Activated CD8-positive, alpha-beta memory T cell treated with anti-CD3 and anti-CD28 coated beads, Interleukin-2, amount 10 ng/mL, durations not matched to agents 7 days and 5 days (primary cell): Measurements from ENCODE around the gene CMTR1. TPM values are rescaled to one million over a fixed set of nuclear protein-coding genes. Genes with fewer than 3 reads are reported as not detected.
A peak's percentile ranks its signal among the peaks of the same experiment; 100 is the strongest.

Experiments used
- ATAC-seq: fragments of 150-1000 bp; cut with Tn5 transposase; one replicate; pipeline ENCODE4 v1.10.0; 2021; ENCODE audit warnings: moderate library complexity
- CTCF ChIA-PET: fragments of 350-600 bp; sonication (Branson Sonifier 250); formaldehyde crosslinking; loops from one replicate; lab custom pipeline; 2021; ENCODE audit warnings: antibody characterized with exemption; lab: Charles Lee
- DNase-seq: peaks from one replicate; pipeline ENCODE4 v3.0.0-alpha.2; 2020
- H3K27ac Mint-ChIP-seq: one replicate; pipeline ENCODE4 v1.8.0; 2021; ENCODE audit warnings: mild to moderate bottlenecking, mixed read lengths
- H3K27me3 Mint-ChIP-seq: one replicate; pipeline ENCODE4 v1.8.0; 2021; ENCODE audit warnings: mixed read lengths
- H3K36me3 Mint-ChIP-seq: one replicate; pipeline ENCODE4 v1.8.0; 2021; ENCODE audit warnings: mild to moderate bottlenecking, mixed read lengths
- H3K4me1 Mint-ChIP-seq: one replicate; pipeline ENCODE4 v1.8.0; 2021; ENCODE audit warnings: mixed read lengths
- H3K4me3 Mint-ChIP-seq: one replicate; pipeline ENCODE4 v1.8.0; 2021; ENCODE audit warnings: mild to moderate bottlenecking, moderate library complexity, mixed read lengths
- H3K9me3 Mint-ChIP-seq: one replicate; pipeline ENCODE4 v1.8.0; 2022; ENCODE audit warnings: low read depth, mixed read lengths
- total RNA-seq, 2 experiments: library from RNA; stranded (reverse); gene quantifications; one replicate each; pipeline ENCODE4 v1.2.3, GENCODE V29; 2021

The CMTR1 gene
- total RNA-seq, 2 experiments from 2014 or later: 83.9 to 120 TPM

- CTCF ChIA-PET: interaction anchor here (1.4 kb wide), 1 partner anchor 99 kb away, joined by 6 read pairs; no protein-coding TSS in a partner anchor
- Mint-ChIP-seq H3K27me3 (no peaks in the 10 kb centered on the region), H3K27ac (no peak overlapping the region), H3K36me3 (peaks cover 75% of the 10 kb centered on the region), H3K4me1 (no peaks in the 10 kb centered on the region), H3K9me3 (peaks cover 4% of the 10 kb centered on the region), H3K4me3 (no peak overlapping the region)
- no peak for DNase-seq
- no peak for ATAC-seq
Measured at GRCh38 chr6:37467718-37468117, 34.7 kb downstream of the CMTR1 start.

GRCh38 chr6:37473364-37474095 lies 40.5 kb downstream of the CMTR1 start:
- Mint-ChIP-seq H3K4me3 (no peak overlapping the region), H3K36me3 (peaks cover 61% of the 10 kb centered on the region), H3K9me3 (no peaks in the 10 kb centered on the region), H3K4me1 (no peaks in the 10 kb centered on the region), H3K27me3 (no peaks in the 10 kb centered on the region), H3K27ac (peak overlapping the region; percentile 14)
- CTCF ChIA-PET: interaction anchor here (1.4 kb wide), 1 partner anchor 10 kb away, joined by 3 read pairs; no protein-coding TSS in a partner anchor
- ATAC-seq (no peak), DNase-seq (no peak)

GRCh38 chr6:37474316-37474715 lies 41.3 kb downstream of the CMTR1 start:
- ATAC-seq (no peak), DNase-seq (no peak)
- H3K36me3 Mint-ChIP-seq: peaks cover 57% of the 10 kb centered on the region
- H3K4me1 Mint-ChIP-seq: no peaks in the 10 kb centered on the region
- H3K9me3 Mint-ChIP-seq: no peaks in the 10 kb centered on the region
- H3K27me3 Mint-ChIP-seq: no peaks in the 10 kb centered on the region
- CTCF ChIA-PET: no interaction called here
- H3K27ac Mint-ChIP-seq: no peak overlapping the region
- H3K4me3 Mint-ChIP-seq: no peak overlapping the region

- Mint-ChIP-seq H3K27ac (no peak overlapping the region), H3K36me3 (peaks cover 39% of the 10 kb centered on the region), H3K4me3 (no peak overlapping the region), H3K9me3 (no peaks in the 10 kb centered on the region), H3K27me3 (no peaks in the 10 kb centered on the region), H3K4me1 (no peaks in the 10 kb centered on the region)
- no peak for ATAC-seq
- CTCF ChIA-PET: interaction anchor here (1.6 kb wide), 1 partner anchor 152 kb away, joined by 3 read pairs; no protein-coding TSS in a partner anchor
- DNase-seq: no peak
Measured at GRCh38 chr6:37477191-37477590, 44.2 kb downstream of the CMTR1 start.

GRCh38 chr6:37477656-37478435 lies 44.8 kb downstream of the CMTR1 start:
- Mint-ChIP-seq H3K4me3 (no peak overlapping the region), H3K27me3 (no peaks in the 10 kb centered on the region), H3K36me3 (peaks cover 35% of the 10 kb centered on the region), H3K27ac (no peak overlapping the region), H3K9me3 (no peaks in the 10 kb centered on the region), H3K4me1 (no peaks in the 10 kb centered on the region)
- CTCF ChIA-PET: interaction anchor here (1.6 kb wide), 1 partner anchor 153 kb away, joined by 3 read pairs; no protein-coding TSS in a partner anchor
- DNase-seq: no peak
- no peak for ATAC-seq

- Mint-ChIP-seq H3K4me3 (no peak overlapping the region), H3K9me3 (no peaks in the 10 kb centered on the region), H3K4me1 (peaks cover 2% of the 10 kb centered on the region), H3K27me3 (no peaks in the 10 kb centered on the region), H3K36me3 (peaks cover 31% of the 10 kb centered on the region), H3K27ac (peak overlapping the region; percentile 24)
- CTCF ChIA-PET: interaction anchor here (1.5 to 1.6 kb wide), 2 partner anchors 154 to 461 kb away, joined by 3 read pairs; no protein-coding TSS in a partner anchor
- no peak for ATAC-seq
- DNase-seq: no peak
Measured at GRCh38 chr6:37478827-37479226, 45.8 kb downstream of the CMTR1 start.

GRCh38 chr6:37479266-37479854 lies 46.3 kb downstream of the CMTR1 start:
- no peak overlapping the region for H3K27ac Mint-ChIP-seq

GRCh38 chr6:37480118-37480736 lies 47.2 kb downstream of the CMTR1 start:
- DNase-seq: no peak
- Mint-ChIP-seq H3K9me3 (no peaks in the 10 kb centered on the region), H3K27me3 (no peaks in the 10 kb centered on the region), H3K4me3 (no peak overlapping the region), H3K27ac (no peak overlapping the region), H3K4me1 (peaks cover 3% of the 10 kb centered on the region), H3K36me3 (peaks cover 21% of the 10 kb centered on the region)
- CTCF ChIA-PET: interaction anchor here (1.3 to 1.5 kb wide), 3 partner anchors 86 to 462 kb away, joined by 3 to 5 read pairs (median 3); no protein-coding TSS in a partner anchor
- ATAC-seq: no peak

More at GRCh38 chr6:37479266-37479854, 46.3 kb downstream of the CMTR1 start:
- H3K36me3 Mint-ChIP-seq: peaks cover 26% of the 10 kb centered on the region
- no peaks in the 10 kb centered on the region for H3K27me3 Mint-ChIP-seq
- DNase-seq (no peak), ATAC-seq (no peak)
- no peak overlapping the region for H3K4me3 Mint-ChIP-seq
- H3K4me1 Mint-ChIP-seq: peaks cover 3% of the 10 kb centered on the region
- CTCF ChIA-PET: interaction anchor here (1.4 to 1.5 kb wide), 2 partner anchors 86 to 461 kb away, joined by 3 to 5 read pairs; no protein-coding TSS in a partner anchor
- H3K9me3 Mint-ChIP-seq: no peaks in the 10 kb centered on the region

- H3K4me3 Mint-ChIP-seq: no peak overlapping the region
- DNase-seq (no peak), ATAC-seq (no peak)
- peaks cover 18% of the 10 kb centered on the region for H3K36me3 Mint-ChIP-seq
- H3K27me3 Mint-ChIP-seq: no peaks in the 10 kb centered on the region
- H3K9me3 Mint-ChIP-seq: no peaks in the 10 kb centered on the region
- CTCF ChIA-PET: interaction anchor here (1.2 to 1.4 kb wide), 3 partner anchors 85 to 173 kb away, joined by 3 to 4 read pairs (median 3); no protein-coding TSS in a partner anchor
- peaks cover 3% of the 10 kb centered on the region for H3K4me1 Mint-ChIP-seq
- H3K27ac Mint-ChIP-seq: peak overlapping the region; percentile 29
Measured at GRCh38 chr6:37480951-37481534, 48.0 kb downstream of the CMTR1 start.

- Mint-ChIP-seq H3K36me3 (peaks cover 15% of the 10 kb centered on the region), H3K4me1 (peaks cover 3% of the 10 kb centered on the region), H3K4me3 (no peak overlapping the region), H3K9me3 (no peaks in the 10 kb centered on the region), H3K27ac (no peak overlapping the region), H3K27me3 (no peaks in the 10 kb centered on the region)
- no peak for ATAC-seq
- no peak for DNase-seq
- CTCF ChIA-PET: interaction anchor here (0.8 to 1.4 kb wide), 3 partner anchors 21 to 172 kb away, joined by 3 to 4 read pairs (median 3); no protein-coding TSS in a partner anchor
Measured at GRCh38 chr6:37481711-37482605, 48.9 kb downstream of the CMTR1 start.

- CTCF ChIA-PET: interaction anchor here (0.8 to 1.5 kb wide), 3 partner anchors 10 to 84 kb away, joined by 3 to 8 read pairs (median 3); no protein-coding TSS in a partner anchor
- Mint-ChIP-seq H3K36me3 (peaks cover 15% of the 10 kb centered on the region), H3K4me3 (no peak overlapping the region), H3K4me1 (peaks cover 3% of the 10 kb centered on the region), H3K27me3 (no peaks in the 10 kb centered on the region), H3K9me3 (no peaks in the 10 kb centered on the region), H3K27ac (no peak overlapping the region)
- DNase-seq (no peak), ATAC-seq (no peak)
Measured at GRCh38 chr6:37482606-37483251, 49.7 kb downstream of the CMTR1 start.
